Activated naive CD4-positive, alpha-beta T cell treated with anti-CD3 and anti-CD28 coated beads, Interleukin-2, amount 10 ng/mL, durations not matched to agents 7 days and 5 days (primary cell): ENCODE data around the gene PLEKHF1.

ENCODE experiments used
- CTCF ChIA-PET: fragments of 350-600 bp; sonication (Branson Sonifier 250); formaldehyde crosslinking; loops from one replicate; lab custom pipeline; 2021; ENCODE audit warnings: antibody characterized with exemption; lab: Charles Lee
- DNase-seq: peaks from one replicate; pipeline ENCODE4 v3.0.0-alpha.2; 2020
- H3K27ac Mint-ChIP-seq: one replicate; pipeline ENCODE4 v1.8.0; 2021; ENCODE audit warnings: mild to moderate bottlenecking, moderate library complexity, mixed read lengths
- H3K27me3 Mint-ChIP-seq: one replicate; pipeline ENCODE4 v1.8.0; 2021; ENCODE audit warnings: mild to moderate bottlenecking, mixed read lengths
- H3K36me3 Mint-ChIP-seq: one replicate; pipeline ENCODE4 v1.8.0; 2021; ENCODE audit warnings: mixed read lengths
- H3K4me1 Mint-ChIP-seq: one replicate; pipeline ENCODE4 v1.8.0; 2021; ENCODE audit warnings: mixed read lengths
- H3K4me3 Mint-ChIP-seq: one replicate; pipeline ENCODE4 v1.8.0; 2021; ENCODE audit warnings: mild to moderate bottlenecking, moderate library complexity, mixed read lengths
- H3K9me3 Mint-ChIP-seq: one replicate; pipeline ENCODE4 v1.8.0; 2021; ENCODE audit warnings: mixed read lengths

Gene PLEKHF1

DNA sequence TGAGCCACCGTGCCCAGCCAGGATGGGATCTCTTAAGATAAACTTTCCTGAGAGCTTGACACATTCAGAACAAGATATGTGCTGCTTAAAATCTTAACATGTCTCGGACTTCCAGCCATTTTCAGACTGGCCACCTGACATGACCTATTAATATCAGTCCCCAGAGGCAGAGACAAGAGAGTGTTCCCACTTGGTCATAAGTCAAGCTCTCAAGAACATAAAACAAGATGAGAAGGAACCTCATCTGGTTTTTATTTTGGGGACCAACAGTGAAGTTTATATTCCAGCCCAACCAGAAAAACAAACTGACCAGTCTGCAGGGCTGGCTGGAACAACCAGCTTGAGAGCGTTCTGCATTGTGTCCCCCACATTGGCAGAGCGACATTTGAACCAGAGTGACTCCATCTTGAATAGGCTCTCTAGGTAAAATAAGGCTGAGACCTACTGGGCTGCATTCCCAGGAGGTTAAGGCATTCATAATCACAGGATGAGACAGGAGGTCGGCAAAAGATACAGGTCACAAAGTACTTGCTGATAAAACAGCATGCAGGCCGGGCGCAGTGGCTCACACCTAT lies 21.8 kb upstream of the PLEKHF1 start:
- peaks cover 16% of the 10 kb centered on the region for H3K27me3 Mint-ChIP-seq
- no peaks in the 10 kb centered on the region for H3K36me3 Mint-ChIP-seq
- no peaks in the 10 kb centered on the region for H3K9me3 Mint-ChIP-seq
- peaks cover 21% of the 10 kb centered on the region for H3K4me1 Mint-ChIP-seq
- H3K27ac Mint-ChIP-seq: no peak overlapping the region
- H3K4me3 Mint-ChIP-seq: no peak overlapping the region
- DNase-seq: no peak
- CTCF ChIA-PET: no interaction called here

DNA sequence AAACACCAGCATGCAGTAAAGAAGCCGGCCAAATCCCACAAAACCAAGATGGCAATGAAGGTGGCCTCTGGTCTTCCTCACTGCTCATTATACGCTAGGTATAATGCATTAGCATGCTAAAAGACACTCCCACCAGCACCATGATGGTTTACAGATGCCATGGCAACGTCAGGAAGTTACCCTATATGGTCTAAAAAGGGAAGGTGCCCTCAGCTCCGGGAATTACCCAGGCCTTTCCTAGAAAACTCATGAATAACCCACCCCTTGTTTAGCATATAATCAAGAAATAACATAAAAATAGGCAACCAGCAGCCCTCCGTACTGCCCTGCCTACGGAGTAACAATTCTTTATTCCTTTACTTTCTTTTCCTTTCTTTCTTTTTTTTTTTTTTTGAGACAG lies 21.1 kb upstream of the PLEKHF1 start:
- no peak overlapping the region for H3K4me3 Mint-ChIP-seq
- H3K9me3 Mint-ChIP-seq: no peaks in the 10 kb centered on the region
- DNase-seq: no peak
- CTCF ChIA-PET: no interaction called here
- peaks cover 21% of the 10 kb centered on the region for H3K4me1 Mint-ChIP-seq
- H3K27ac Mint-ChIP-seq: no peak overlapping the region
- peaks cover 16% of the 10 kb centered on the region for H3K27me3 Mint-ChIP-seq
- no peaks in the 10 kb centered on the region for H3K36me3 Mint-ChIP-seq

DNA sequence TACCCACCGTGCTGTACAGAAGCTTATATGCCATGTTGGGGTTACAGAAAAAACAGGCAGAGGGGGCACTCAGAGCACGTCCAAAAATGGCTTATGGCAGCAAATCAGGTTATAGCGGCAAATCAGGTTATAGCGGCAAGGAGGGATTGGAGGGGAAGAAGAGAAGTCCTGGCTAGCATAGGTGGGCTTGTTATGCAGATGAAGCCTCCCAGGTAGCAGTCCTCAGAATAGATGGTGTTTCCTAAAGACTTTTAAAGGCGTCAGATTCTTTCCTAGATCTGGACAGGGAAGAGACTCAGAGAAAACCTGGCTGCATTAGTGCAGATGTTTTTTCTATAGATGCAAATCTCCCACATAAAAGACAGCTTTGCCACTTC lies 19.8 kb upstream of the PLEKHF1 start:
- DNase-seq: no peak
- peaks cover 16% of the 10 kb centered on the region for H3K27me3 Mint-ChIP-seq

DNA sequence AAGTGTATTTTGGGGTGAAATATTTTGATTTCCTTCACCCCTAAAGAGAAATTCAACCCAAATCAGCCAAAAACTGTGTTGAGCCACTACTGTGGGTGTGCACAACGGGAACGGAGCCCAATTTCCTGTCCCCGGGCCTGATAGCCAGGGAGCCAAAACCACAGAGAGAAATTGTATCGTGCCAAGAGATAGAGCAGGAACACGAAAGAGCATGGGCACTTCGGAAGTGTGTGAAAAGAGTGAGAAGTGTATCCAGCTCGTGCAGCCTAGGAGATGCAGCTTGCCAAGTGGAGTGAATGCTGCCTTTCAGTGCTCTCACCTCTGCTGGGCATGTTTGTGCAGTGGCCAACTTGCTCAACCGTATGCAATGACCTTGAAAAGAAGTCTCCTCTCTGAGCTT lies 19.4 kb upstream of the PLEKHF1 start:
- Mint-ChIP-seq H3K4me1 (peaks cover 21% of the 10 kb centered on the region), H3K36me3 (no peaks in the 10 kb centered on the region), H3K27me3 (peaks cover 15% of the 10 kb centered on the region), H3K4me3 (no peak overlapping the region), H3K9me3 (no peaks in the 10 kb centered on the region), H3K27ac (peak overlapping the region; percentile 17)
- CTCF ChIA-PET: interaction anchor here (1.2 to 1.9 kb wide), 2 partner anchors 20 to 23 kb away, joined by 3 to 5 read pairs; partner anchors contain the start of gene PLEKHF1
- peak; percentile 29 for DNase-seq

More for the DNA sequence above, 19.8 kb upstream of the PLEKHF1 start:
- Mint-ChIP-seq H3K4me1 (peaks cover 21% of the 10 kb centered on the region), H3K9me3 (no peaks in the 10 kb centered on the region), H3K36me3 (no peaks in the 10 kb centered on the region), H3K27ac (no peak overlapping the region), H3K4me3 (no peak overlapping the region)
- CTCF ChIA-PET: interaction anchor here (1.2 to 1.9 kb wide), 2 partner anchors 20 to 22 kb away, joined by 3 to 5 read pairs; partner anchors contain the start of gene PLEKHF1

DNA sequence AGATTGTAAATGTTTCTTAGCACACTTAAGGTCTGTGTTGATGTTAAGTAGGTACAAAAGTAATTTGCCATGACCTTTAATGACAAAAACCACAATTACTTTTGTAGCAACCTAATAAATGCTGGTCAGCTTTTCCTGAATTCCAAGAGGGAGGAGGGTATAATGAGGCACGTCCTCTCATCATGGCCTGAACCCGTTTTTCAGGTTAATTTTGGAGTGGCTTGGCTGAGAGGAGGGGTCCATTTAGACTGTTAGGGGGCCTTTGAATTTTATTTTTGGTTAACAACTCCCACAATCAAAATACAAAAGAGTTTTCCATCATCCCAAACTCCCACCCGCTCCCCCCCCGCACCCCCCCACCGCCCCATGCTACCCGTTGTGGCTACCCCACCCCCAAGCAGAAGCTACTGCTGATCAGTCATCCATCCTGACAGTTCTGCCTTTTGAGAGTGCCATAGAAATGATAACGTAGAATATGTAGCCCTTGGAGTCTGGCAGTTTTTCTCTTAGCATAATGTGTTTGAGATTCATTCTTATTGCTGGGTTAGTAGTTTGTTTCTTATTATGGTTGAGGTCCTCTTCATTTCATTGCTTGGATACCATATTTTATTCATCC lies 14.4 kb upstream of the PLEKHF1 start:
- Mint-ChIP-seq H3K9me3 (no peaks in the 10 kb centered on the region), H3K4me1 (peaks cover 13% of the 10 kb centered on the region), H3K36me3 (no peaks in the 10 kb centered on the region), H3K27ac (no peak overlapping the region), H3K4me3 (no peak overlapping the region), H3K27me3 (peaks cover 34% of the 10 kb centered on the region)
- CTCF ChIA-PET: interaction anchor here (1.1 kb wide), 1 partner anchor 22 kb away, joined by 3 read pairs; no protein-coding TSS in a partner anchor
- no peak for DNase-seq

DNA sequence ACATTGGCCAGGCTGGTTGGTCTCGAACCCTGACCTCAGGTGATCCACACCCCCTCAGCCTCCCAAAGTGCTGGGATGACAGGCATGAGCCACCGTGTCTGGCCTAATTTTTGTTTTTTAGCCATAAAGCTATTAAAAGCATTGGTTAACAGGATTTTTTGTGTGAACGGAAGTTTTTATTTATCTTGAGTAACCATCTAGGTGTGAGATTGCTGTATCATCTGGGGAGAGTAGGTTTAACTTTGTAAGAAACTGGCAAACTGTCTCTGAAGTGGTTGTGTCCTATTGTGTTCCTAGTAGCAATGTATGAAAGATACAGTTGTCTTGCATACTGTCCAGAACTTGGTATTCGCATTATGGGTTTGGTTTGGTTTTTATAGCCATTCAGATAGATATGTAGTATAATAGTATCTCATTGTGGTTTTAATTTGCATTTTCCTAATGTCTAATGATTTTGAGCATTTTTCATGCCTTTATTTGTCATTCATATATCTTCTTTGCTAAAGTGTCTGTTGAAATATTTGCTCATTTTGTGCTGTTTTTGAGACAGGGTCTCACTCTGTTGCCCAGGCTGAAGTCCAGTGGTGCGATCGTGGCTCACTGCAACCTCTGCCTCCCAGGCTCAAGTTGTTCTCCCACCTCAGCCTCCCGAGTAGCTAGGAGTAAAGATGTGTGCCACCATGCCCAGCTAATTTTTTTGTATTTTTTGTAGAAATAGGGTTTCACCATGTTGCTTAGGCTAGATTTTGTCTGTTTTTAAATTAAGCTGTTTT lies 13.5 kb upstream of the PLEKHF1 start:
- Mint-ChIP-seq H3K27ac (no peak overlapping the region), H3K36me3 (no peaks in the 10 kb centered on the region), H3K27me3 (peaks cover 32% of the 10 kb centered on the region), H3K9me3 (no peaks in the 10 kb centered on the region), H3K4me3 (no peak overlapping the region), H3K4me1 (peaks cover 7% of the 10 kb centered on the region)
- CTCF ChIA-PET: interaction anchor here (1.1 kb wide), 1 partner anchor 21 kb away, joined by 3 read pairs; no protein-coding TSS in a partner anchor
- DNase-seq: no peak

DNA sequence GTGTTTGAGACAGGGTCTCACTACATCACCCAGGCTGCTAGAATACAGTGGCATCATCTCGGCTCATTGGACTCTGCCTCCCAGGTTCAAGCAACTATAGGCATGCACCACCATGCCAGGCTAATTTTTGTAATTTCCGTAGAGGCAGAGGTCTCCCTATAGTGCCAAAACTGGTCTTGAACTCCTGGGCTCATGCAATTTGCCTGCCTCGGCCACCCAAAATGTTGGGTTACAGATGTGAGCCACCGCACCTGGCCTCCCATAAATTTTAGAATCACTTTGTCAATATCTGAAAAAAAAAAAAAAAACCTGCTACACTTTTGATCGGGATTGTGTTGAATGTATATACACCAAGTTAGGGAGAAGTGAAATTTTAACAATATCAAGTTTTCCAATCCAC lies 11.9 kb upstream of the PLEKHF1 start:
- Mint-ChIP-seq H3K36me3 (no peaks in the 10 kb centered on the region), H3K4me1 (peaks cover 5% of the 10 kb centered on the region), H3K27me3 (peaks cover 32% of the 10 kb centered on the region), H3K9me3 (no peaks in the 10 kb centered on the region), H3K4me3 (no peak overlapping the region), H3K27ac (no peak overlapping the region)
- CTCF ChIA-PET: interaction anchor here (1.6 kb wide), 1 partner anchor 15 kb away, joined by 3 read pairs; no protein-coding TSS in a partner anchor
- DNase-seq: no peak

DNA sequence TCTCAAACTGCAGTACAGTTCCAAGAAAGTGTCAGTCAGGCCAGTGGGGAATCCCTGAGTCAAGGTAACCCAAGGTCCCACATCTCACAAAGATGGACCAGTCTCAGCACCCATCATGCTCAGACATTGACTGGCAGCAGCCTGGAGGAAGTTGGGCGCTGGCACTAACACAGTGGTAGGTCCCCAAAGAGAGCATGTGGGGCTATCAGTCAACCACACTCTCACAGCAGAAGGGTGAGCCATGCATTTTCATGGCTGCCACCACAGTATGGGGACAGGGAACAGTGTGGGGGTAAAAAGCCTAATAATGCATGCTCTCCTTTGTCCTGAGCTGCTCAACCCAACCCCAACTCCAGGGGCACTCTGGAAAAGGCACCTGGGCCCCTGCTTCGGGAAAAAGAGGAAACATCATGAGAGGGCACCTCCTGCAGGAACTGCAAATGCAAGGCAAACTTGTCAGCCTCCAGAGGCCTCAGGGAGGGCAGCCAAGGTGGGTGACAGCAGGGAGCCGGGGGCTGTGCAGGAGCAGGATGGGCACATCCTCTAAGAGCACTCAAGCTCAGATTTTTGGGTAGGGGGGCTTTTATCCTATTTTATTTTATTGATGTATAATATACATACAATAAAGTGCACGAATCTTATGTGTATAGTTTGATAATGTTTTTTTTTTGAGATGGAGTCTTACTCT lies 9.5 kb upstream of the PLEKHF1 start:
- H3K36me3 Mint-ChIP-seq: no peaks in the 10 kb centered on the region

DNA sequence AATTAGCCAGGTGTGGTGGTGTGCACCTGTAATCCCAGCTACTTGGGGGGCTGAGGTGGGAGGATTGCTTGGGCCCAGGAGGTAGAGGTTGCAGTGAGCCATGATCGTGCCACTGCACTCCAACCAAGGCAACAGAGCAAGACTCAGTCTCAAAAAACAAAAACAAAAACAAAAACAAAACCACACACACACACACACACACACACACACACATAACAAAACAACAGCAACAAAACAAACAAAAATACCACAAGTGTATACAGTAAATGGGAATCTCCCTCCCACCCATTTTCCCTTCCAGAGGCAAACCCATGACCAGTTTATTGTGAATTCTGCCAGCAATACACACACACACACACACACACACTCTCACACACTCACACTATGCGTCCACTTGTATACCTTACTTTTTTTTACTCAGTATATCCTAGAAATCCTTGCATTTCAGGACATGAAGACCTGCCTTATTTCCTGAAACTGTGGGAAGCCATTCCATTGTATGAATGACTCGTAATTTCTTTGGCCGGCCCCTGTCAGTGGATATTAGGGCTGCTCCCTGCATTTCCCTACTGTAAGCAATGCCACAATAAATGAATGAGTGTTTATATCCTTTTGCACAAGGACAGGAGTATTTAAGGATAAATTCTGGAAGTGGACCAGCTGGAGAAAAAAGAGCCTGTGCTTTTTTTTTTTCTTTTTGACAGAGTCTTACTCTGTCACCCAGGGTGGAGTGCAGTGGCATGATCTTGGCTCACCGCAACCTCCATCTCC lies 6.9 kb upstream of the PLEKHF1 start:
- Mint-ChIP-seq H3K27me3 (peaks cover 25% of the 10 kb centered on the region), H3K4me1 (peaks cover 17% of the 10 kb centered on the region), H3K4me3 (no peak overlapping the region), H3K9me3 (no peaks in the 10 kb centered on the region), H3K27ac (no peak overlapping the region), H3K36me3 (no peaks in the 10 kb centered on the region)
- CTCF ChIA-PET: interaction anchor here (1.9 kb wide), 1 partner anchor 48 kb away, joined by 4 read pairs; no protein-coding TSS in a partner anchor
- DNase-seq: no peak

More for the DNA sequence above, 9.5 kb upstream of the PLEKHF1 start:
- H3K27me3 Mint-ChIP-seq: peaks cover 32% of the 10 kb centered on the region
- peaks cover 7% of the 10 kb centered on the region for H3K4me1 Mint-ChIP-seq
- CTCF ChIA-PET: no interaction called here
- no peak overlapping the region for H3K27ac Mint-ChIP-seq
- no peak overlapping the region for H3K4me3 Mint-ChIP-seq
- H3K9me3 Mint-ChIP-seq: no peaks in the 10 kb centered on the region
- DNase-seq: no peak

DNA sequence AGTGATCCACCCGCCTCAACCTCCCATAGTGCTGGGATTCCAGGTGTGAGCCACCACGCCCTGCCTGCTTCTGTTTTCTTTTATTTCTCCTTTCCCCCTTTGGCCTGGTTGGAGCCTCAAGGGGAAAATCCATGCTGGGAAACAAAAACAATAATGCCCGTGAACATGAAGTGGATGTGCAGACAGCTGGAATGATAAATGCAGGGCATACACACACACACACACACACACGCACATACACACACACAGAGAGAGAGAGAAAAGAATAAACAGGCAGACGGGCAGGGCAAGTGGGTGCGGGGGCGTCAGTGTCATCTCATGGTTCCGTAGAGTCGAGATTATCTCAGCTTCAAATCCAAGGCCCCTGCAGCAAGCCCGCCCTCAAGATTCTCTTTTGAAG lies 4.4 kb upstream of the PLEKHF1 start:
- Mint-ChIP-seq H3K4me3 (no peak overlapping the region), H3K27me3 (peaks cover 15% of the 10 kb centered on the region)
- DNase-seq: no peak

DNA sequence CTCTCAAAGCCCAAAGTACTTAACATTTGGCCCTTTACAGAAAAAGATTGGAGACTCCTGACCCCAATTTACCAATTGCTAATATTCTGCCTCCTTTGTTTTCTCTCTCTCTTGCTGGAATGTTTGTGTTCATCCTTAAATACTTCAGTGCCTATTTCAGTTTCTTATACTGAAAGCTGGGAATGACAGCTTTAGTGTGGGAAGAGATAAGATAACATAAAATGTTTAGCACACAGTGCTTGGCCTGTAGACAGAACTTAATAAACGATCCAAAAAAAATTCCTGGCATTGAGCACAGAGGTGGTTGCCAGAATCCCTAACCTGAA lies 3.0 kb upstream of the PLEKHF1 start:
- Mint-ChIP-seq H3K4me3 (no peak overlapping the region), H3K36me3 (peaks cover 13% of the 10 kb centered on the region), H3K27ac (no peak overlapping the region), H3K4me1 (peaks cover 33% of the 10 kb centered on the region), H3K27me3 (peaks cover 12% of the 10 kb centered on the region), H3K9me3 (no peaks in the 10 kb centered on the region)
- CTCF ChIA-PET: interaction anchor here (1.8 to 3.4 kb wide), 4 partner anchors 9 to 54 kb away, joined by 5 to 16 read pairs (median 9); no protein-coding TSS in a partner anchor
- no peak for DNase-seq

More for the DNA sequence above, 4.4 kb upstream of the PLEKHF1 start:
- Mint-ChIP-seq H3K9me3 (no peaks in the 10 kb centered on the region), H3K36me3 (peaks cover under 1% of the 10 kb centered on the region), H3K27ac (no peak overlapping the region), H3K4me1 (peaks cover 28% of the 10 kb centered on the region)
- CTCF ChIA-PET: interaction anchor here (0.9 to 3.4 kb wide), 3 partner anchors 34 to 51 kb away, joined by 3 to 16 read pairs (median 3); no protein-coding TSS in a partner anchor

DNA sequence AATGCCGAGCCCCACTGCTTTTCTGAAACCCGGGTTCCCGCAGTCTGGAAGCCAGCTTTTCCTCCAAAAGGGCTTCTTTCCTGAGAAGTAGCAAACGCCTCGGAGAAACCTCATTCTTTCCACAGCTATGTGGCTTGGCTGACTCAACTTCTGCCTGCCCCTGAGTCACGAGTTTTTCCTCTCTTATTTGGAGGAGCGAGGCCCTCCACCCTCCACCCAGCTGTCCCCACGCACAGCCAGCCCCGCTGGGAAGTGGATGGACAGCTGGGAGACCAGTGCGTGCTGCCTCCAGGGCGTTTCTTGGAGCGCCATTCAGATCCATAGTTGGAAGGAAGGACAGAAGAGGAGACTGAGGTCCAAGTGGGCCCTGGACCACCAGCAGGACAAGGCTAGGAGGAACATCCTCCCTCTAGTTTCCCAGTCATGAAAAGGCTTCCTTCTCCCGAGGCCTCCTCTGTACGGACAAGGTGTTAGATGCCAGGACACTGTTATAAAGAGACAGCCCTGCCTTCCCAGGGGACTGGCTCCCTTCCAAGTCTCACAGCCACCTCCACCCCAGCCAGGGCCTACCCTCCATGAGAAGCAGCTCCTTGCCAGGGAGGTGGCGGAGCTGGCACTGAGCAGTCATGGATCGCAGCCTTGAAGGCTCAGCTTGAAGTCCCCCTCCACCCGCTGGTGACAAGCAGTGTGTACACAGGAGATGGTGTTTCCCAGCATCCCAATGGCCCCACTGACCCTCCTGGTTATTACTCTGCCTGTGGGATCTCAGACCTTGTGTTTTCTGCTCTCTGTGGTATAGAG lies 2.5 kb upstream of the PLEKHF1 start:
- no peak for DNase-seq
- Mint-ChIP-seq H3K4me1 (peaks cover 38% of the 10 kb centered on the region), H3K4me3 (no peak overlapping the region), H3K27ac (no peak overlapping the region), H3K27me3 (peaks cover 12% of the 10 kb centered on the region), H3K9me3 (no peaks in the 10 kb centered on the region), H3K36me3 (peaks cover 16% of the 10 kb centered on the region)
- CTCF ChIA-PET: interaction anchor here (1.8 to 3.4 kb wide), 4 partner anchors 9 to 54 kb away, joined by 5 to 16 read pairs (median 9); no protein-coding TSS in a partner anchor
